ENCODE results near the gene CASZ1. TPM values are rescaled to one million over a fixed set of nuclear protein-coding genes. Genes with fewer than 3 reads are reported as not detected.

Gene CASZ1
- total RNA-seq, 4 donors from 2014 or later: 39.1 to 215 (median 115) TPM

- in situ Hi-C loops (cut with MboI; ENCODE audit: low pct_ligation_motif_present in 1 of 4, low pct_unique_long_range_greater_than_20kb in 1 of 4, low sequenced_read_pairs in 3 of 4): no loop called here
- no peak for DNase-seq
- TF ChIP-seq CTCF (IDR thresholded peaks at IDR 0.05) (no peak), POLR2AphosphoS5 (IDR thresholded peaks at IDR 0.05) (no peak), POLR2A (IDR thresholded peaks at IDR 0.05) (no peak), EP300 (IDR thresholded peaks at IDR 0.05; ENCODE audit: low read depth) (no peak)
- intact Hi-C loops (cut with DNase I; ENCODE audit: low total_unique reads): no loop called here
- 50 to 59% methylated on average over 3 of the region's 3 CpGs for WGBS, 2 donors (ENCODE audit: low coverage in 1 of 2)
- Histone ChIP-seq H3K9me3 (no peaks in the 10 kb centered on the region), H3K36me3 (no peaks in the 10 kb centered on the region), H3K27me3 (no peaks in the 10 kb centered on the region), H3K4me3 (no peak overlapping the region), H3K27ac (no peak overlapping the region), H3K4me1 (no peaks in the 10 kb centered on the region)
Observed at GRCh38 chr1:10607228-10607627, 189.2 kb downstream of the CASZ1 start.

- no peaks in the 10 kb centered on the region for H3K36me3 ChIP-seq
- intact Hi-C loops (cut with DNase I; ENCODE audit: low total_unique reads) (no loop called here), in situ Hi-C loops (cut with MboI; ENCODE audit: low pct_ligation_motif_present in 1 of 4, low pct_unique_long_range_greater_than_20kb in 1 of 4, low sequenced_read_pairs in 3 of 4) (no loop called here)
- H3K27me3 ChIP-seq: no peaks in the 10 kb centered on the region
- no peak overlapping the region for H3K27ac ChIP-seq
- TF ChIP-seq CTCF (IDR thresholded peaks at IDR 0.05) (no peak), POLR2AphosphoS5 (IDR thresholded peaks at IDR 0.05) (no peak), EP300 (IDR thresholded peaks at IDR 0.05; ENCODE audit: low read depth) (no peak), POLR2A (IDR thresholded peaks at IDR 0.05) (no peak)
- no peak for DNase-seq
- H3K9me3 ChIP-seq: no peaks in the 10 kb centered on the region
- 83 to 94% methylated on average over 2 to 7 of the region's 7 CpGs for WGBS, 2 donors (ENCODE audit: low coverage in 1 of 2)
- no peaks in the 10 kb centered on the region for H3K4me1 ChIP-seq
- H3K4me3 ChIP-seq: no peak overlapping the region
Observed at GRCh38 chr1:10606064-10606463, 190.4 kb downstream of the CASZ1 start.

DNA sequence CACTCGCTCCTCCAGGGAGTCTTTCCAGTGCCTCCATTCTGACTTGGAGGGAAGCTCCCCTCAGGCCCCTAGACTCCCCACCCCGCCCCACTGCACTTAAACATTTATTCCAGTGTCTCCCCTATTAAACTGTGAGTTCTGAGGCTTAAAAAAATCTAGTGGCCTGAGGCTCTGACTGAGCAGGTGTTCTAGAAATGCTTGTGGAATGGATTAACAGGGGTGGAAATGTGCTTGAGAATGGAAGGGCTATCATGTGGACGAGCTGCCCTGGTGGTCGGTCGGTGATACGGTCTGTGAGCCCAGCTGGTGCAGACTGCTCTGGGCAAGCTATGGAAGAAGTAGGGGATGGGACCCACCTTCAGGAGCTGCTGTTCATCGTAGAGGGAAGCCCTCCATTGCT, 191.5 kb downstream of the CASZ1 start:
- Histone ChIP-seq H3K9me3 (no peaks in the 10 kb centered on the region), H3K4me3 (no peak overlapping the region), H3K36me3 (no peaks in the 10 kb centered on the region), H3K27ac (no peak overlapping the region), H3K27me3 (no peaks in the 10 kb centered on the region), H3K4me1 (no peaks in the 10 kb centered on the region)
- DNase-seq: no peak
- in situ Hi-C loops (cut with MboI; ENCODE audit: low pct_ligation_motif_present in 1 of 4, low pct_unique_long_range_greater_than_20kb in 1 of 4, low sequenced_read_pairs in 3 of 4) (no loop called here), intact Hi-C loops (cut with DNase I; ENCODE audit: low total_unique reads) (no loop called here)
- WGBS, 2 donors (ENCODE audit: low coverage in 1 of 2): 96% methylated on average over 7 of the region's 7 CpGs; no CpG with 5 or more reads in 1 of the 2 donors
- TF ChIP-seq POLR2AphosphoS5 (IDR thresholded peaks at IDR 0.05) (no peak), CTCF (IDR thresholded peaks at IDR 0.05) (no peak), EP300 (IDR thresholded peaks at IDR 0.05; ENCODE audit: low read depth) (no peak), POLR2A (IDR thresholded peaks at IDR 0.05) (no peak)

DNA sequence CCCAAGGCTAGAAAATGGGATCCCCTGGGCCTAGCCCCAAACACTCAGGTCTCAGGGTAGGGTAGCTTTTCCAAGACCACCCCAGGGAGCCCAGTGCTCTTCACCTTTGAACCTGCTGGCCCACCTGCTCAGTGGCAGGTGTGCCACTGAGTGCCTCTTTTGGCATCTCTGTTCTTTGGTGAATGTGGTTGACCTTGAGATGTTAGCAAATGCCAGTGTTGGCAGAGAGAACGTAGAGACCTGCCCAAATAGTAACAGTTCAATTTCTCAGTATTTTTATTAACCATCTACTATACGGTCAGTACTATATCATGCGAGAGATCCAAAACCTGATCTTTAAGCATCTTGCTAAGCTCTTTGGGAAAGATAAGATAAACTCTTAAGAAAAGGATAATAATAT, 193.5 kb downstream of the CASZ1 start:
- Histone ChIP-seq H3K36me3 (no peaks in the 10 kb centered on the region), H3K27ac (no peak overlapping the region), H3K4me3 (no peak overlapping the region), H3K4me1 (no peaks in the 10 kb centered on the region), H3K9me3 (no peaks in the 10 kb centered on the region), H3K27me3 (no peaks in the 10 kb centered on the region)
- no peak for DNase-seq
- intact Hi-C loops (cut with DNase I; ENCODE audit: low total_unique reads) (no loop called here), in situ Hi-C loops (cut with MboI; ENCODE audit: low pct_ligation_motif_present in 1 of 4, low pct_unique_long_range_greater_than_20kb in 1 of 4, low sequenced_read_pairs in 3 of 4) (no loop called here)
- TF ChIP-seq CTCF (IDR thresholded peaks at IDR 0.05) (no peak), POLR2A (IDR thresholded peaks at IDR 0.05) (no peak), EP300 (IDR thresholded peaks at IDR 0.05; ENCODE audit: low read depth) (no peak), POLR2AphosphoS5 (IDR thresholded peaks at IDR 0.05) (no peak)
- 86 to 92% methylated on average over 3 of the region's 3 CpGs for WGBS, 2 donors (ENCODE audit: low coverage in 1 of 2)
